Neuron (in vitro differentiated cells): ENCODE measurements around the gene STBD1.
A peak's percentile ranks its signal among the peaks of the same experiment; 100 is the strongest.

ENCODE experiments used
- H2AFZ ChIP-seq: one replicate; pipeline ENCODE4 v1.6.1; 2013; ENCODE audit warnings: low read depth, mild to moderate bottlenecking, inconsistent platforms, low read length, moderate library complexity
- H3K27me3 ChIP-seq: one replicate; pipeline ENCODE4 v1.6.1; 2013; ENCODE audit warnings: low read length; ENCODE audit not compliant: insufficient read depth
- H3K36me3 ChIP-seq: one replicate; pipeline ENCODE4 v1.6.1; 2013; ENCODE audit warnings: low read length; ENCODE audit not compliant: insufficient read depth
- H3K4me1 ChIP-seq: one replicate; pipeline ENCODE4 v1.6.1; 2013; ENCODE audit warnings: low read length; ENCODE audit not compliant: insufficient read depth
- H3K4me3 ChIP-seq: 2 replicates; pipeline ENCODE4 v1.5.1; 2013; ENCODE audit warnings: mild to moderate bottlenecking, low read length, moderate library complexity
- H3K9me3 ChIP-seq: one replicate; pipeline ENCODE4 v1.6.1; 2013; ENCODE audit warnings: low read length

STBD1 gene

GRCh38 chr4:76305971-76306881 is at the start of gene STBD1:
Gene STBD1, plus strand, starts transcription at chr4:76306733. Its CDS starts 37 bp downstream, at chr4:76306770.
- Histone ChIP-seq H2AFZ (peak within 1 kb of the TSS; percentile 96), H3K4me3 (peak within 1 kb of the TSS; percentile 59), H3K4me1 (peaks cover 6% of the 10 kb centered on the region), H3K36me3 (no peaks in the 10 kb centered on the region), H3K27me3 (peaks cover 29% of the 10 kb centered on the region), H3K9me3 (no peaks in the 10 kb centered on the region)

- Histone ChIP-seq H3K4me1 (peaks cover 12% of the 10 kb centered on the region), H3K27me3 (no peaks in the 10 kb centered on the region), H3K9me3 (no peaks in the 10 kb centered on the region), H3K36me3 (no peaks in the 10 kb centered on the region), H2AFZ (no peak overlapping the region), H3K4me3 (no peak overlapping the region)
These were observed 49.6 kb upstream of the STBD1 start for GRCh38 chr4:76256968-76257367.

GRCh38 chr4:76257824-76258223 is 48.7 kb upstream of the STBD1 start:
- H3K4me3 ChIP-seq = no peak overlapping the region
- peaks cover 7% of the 10 kb centered on the region for H3K4me1 ChIP-seq
- no peaks in the 10 kb centered on the region for H3K36me3 ChIP-seq
- H3K9me3 ChIP-seq = no peaks in the 10 kb centered on the region
- no peak overlapping the region for H2AFZ ChIP-seq
- no peaks in the 10 kb centered on the region for H3K27me3 ChIP-seq

- Histone ChIP-seq H2AFZ (no peak overlapping the region), H3K36me3 (peaks cover 3% of the 10 kb centered on the region), H3K9me3 (no peaks in the 10 kb centered on the region), H3K4me3 (no peak overlapping the region), H3K27me3 (no peaks in the 10 kb centered on the region), H3K4me1 (peaks cover 7% of the 10 kb centered on the region)
These were observed 46.0 kb upstream of the STBD1 start for GRCh38 chr4:76260571-76260970.

- Histone ChIP-seq H2AFZ (no peak overlapping the region), H3K4me3 (no peak overlapping the region), H3K27me3 (no peaks in the 10 kb centered on the region), H3K9me3 (no peaks in the 10 kb centered on the region), H3K36me3 (peaks cover 3% of the 10 kb centered on the region), H3K4me1 (no peaks in the 10 kb centered on the region)
These were observed 40.8 kb upstream of the STBD1 start for GRCh38 chr4:76265631-76266218.

GRCh38 chr4:76266627-76267026 is 39.9 kb upstream of the STBD1 start:
- Histone ChIP-seq H3K36me3 (peaks cover 3% of the 10 kb centered on the region), H2AFZ (no peak overlapping the region), H3K4me3 (no peak overlapping the region), H3K4me1 (no peaks in the 10 kb centered on the region), H3K27me3 (no peaks in the 10 kb centered on the region), H3K9me3 (no peaks in the 10 kb centered on the region)

- Histone ChIP-seq H3K4me1 (no peaks in the 10 kb centered on the region), H2AFZ (no peak overlapping the region), H3K9me3 (no peaks in the 10 kb centered on the region), H3K4me3 (no peak overlapping the region), H3K27me3 (no peaks in the 10 kb centered on the region), H3K36me3 (peaks cover 3% of the 10 kb centered on the region)
These were observed 38.7 kb upstream of the STBD1 start for GRCh38 chr4:76267811-76268210.

- Histone ChIP-seq H3K4me1 (no peaks in the 10 kb centered on the region), H3K27me3 (no peaks in the 10 kb centered on the region), H2AFZ (no peak overlapping the region), H3K4me3 (no peak overlapping the region), H3K36me3 (no peaks in the 10 kb centered on the region), H3K9me3 (no peaks in the 10 kb centered on the region)
These were observed 36.0 kb upstream of the STBD1 start for GRCh38 chr4:76270244-76271175.

- Histone ChIP-seq H3K4me1 (no peaks in the 10 kb centered on the region), H3K4me3 (no peak overlapping the region), H2AFZ (no peak overlapping the region), H3K9me3 (no peaks in the 10 kb centered on the region), H3K27me3 (no peaks in the 10 kb centered on the region), H3K36me3 (no peaks in the 10 kb centered on the region)
These were observed 35.3 kb upstream of the STBD1 start for GRCh38 chr4:76271248-76271647.

GRCh38 chr4:76272073-76272472 is 34.5 kb upstream of the STBD1 start:
- no peaks in the 10 kb centered on the region for H3K27me3 ChIP-seq
- H3K36me3 ChIP-seq = no peaks in the 10 kb centered on the region
- H3K9me3 ChIP-seq = no peaks in the 10 kb centered on the region
- H3K4me1 ChIP-seq = no peaks in the 10 kb centered on the region
- no peak overlapping the region for H2AFZ ChIP-seq
- H3K4me3 ChIP-seq = no peak overlapping the region

GRCh38 chr4:76272582-76272981 is 34.0 kb upstream of the STBD1 start:
- no peaks in the 10 kb centered on the region for H3K9me3 ChIP-seq
- no peaks in the 10 kb centered on the region for H3K36me3 ChIP-seq
- H3K27me3 ChIP-seq = no peaks in the 10 kb centered on the region
- no peak overlapping the region for H2AFZ ChIP-seq
- H3K4me3 ChIP-seq = no peak overlapping the region
- H3K4me1 ChIP-seq = no peaks in the 10 kb centered on the region

GRCh38 chr4:76272999-76273398 is 33.5 kb upstream of the STBD1 start:
- H2AFZ ChIP-seq = no peak overlapping the region
- H3K27me3 ChIP-seq = no peaks in the 10 kb centered on the region
- no peaks in the 10 kb centered on the region for H3K9me3 ChIP-seq
- H3K4me1 ChIP-seq = no peaks in the 10 kb centered on the region
- H3K4me3 ChIP-seq = no peak overlapping the region
- H3K36me3 ChIP-seq = no peaks in the 10 kb centered on the region
